ENCODE results near the gene IER2.

DNA sequence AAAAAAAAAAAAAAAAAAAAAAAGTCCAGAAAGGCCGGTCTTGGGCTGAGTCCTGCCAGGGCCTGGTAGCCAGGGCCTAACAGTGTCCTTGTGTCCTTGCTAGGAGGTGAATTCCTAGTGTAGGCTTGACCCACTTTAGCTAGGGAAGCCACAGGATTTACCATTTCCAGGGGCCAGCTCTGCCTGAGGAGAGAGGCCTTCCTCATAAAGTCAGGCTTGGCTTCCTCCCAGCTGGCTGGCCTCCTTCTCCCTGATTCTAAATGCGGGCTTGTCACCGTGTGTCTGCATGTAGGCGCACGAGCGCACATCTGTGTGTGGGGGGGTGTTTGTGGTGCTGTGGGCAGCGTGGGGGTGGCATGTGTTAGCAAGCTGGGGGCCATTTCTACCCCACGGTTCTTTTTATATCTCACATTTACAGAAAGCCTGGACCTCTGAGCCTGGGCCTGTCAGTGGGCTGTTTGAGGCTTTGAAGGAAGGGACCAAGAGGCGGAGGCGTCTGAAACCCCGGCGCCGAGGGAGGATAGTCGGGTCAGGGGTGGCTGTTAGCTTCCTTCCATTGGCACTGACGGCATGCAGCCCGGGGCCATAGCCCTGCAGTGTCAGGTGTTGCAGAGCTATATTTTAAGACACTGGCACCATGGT is 31.7 kb downstream of the IER2 start:
- TF ChIP-seq, protein P1, sequence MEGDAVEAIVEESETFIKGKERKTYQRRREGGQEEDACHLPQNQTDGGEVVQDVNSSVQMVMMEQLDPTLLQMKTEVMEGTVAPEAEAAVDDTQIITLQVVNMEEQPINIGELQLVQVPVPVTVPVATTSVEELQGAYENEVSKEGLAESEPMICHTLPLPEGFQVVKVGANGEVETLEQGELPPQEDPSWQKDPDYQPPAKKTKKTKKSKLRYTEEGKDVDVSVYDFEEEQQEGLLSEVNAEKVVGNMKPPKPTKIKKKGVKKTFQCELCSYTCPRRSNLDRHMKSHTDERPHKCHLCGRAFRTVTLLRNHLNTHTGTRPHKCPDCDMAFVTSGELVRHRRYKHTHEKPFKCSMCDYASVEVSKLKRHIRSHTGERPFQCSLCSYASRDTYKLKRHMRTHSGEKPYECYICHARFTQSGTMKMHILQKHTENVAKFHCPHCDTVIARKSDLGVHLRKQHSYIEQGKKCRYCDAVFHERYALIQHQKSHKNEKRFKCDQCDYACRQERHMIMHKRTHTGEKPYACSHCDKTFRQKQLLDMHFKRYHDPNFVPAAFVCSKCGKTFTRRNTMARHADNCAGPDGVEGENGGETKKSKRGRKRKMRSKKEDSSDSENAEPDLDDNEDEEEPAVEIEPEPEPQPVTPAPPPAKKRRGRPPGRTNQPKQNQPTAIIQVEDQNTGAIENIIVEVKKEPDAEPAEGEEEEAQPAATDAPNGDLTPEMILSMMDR (conservative IDR thresholded peaks at IDR 0.05; ENCODE audit: low read depth, low read length), result no peak
- TF ChIP-seq EZH2 (IDR thresholded peaks at IDR 0.05; ENCODE audit: borderline replicate concordance, low read depth, low read length, poor library complexity, severe bottlenecking), result no peak
